Measurements from ENCODE around the gene ZBTB7B.
"Not testable (repeated sequence)": the region's sequence is repeated elsewhere in the genome, so short reads cannot be mapped to it uniquely, and the experiment has no call there.

ZBTB7B gene

DNA sequence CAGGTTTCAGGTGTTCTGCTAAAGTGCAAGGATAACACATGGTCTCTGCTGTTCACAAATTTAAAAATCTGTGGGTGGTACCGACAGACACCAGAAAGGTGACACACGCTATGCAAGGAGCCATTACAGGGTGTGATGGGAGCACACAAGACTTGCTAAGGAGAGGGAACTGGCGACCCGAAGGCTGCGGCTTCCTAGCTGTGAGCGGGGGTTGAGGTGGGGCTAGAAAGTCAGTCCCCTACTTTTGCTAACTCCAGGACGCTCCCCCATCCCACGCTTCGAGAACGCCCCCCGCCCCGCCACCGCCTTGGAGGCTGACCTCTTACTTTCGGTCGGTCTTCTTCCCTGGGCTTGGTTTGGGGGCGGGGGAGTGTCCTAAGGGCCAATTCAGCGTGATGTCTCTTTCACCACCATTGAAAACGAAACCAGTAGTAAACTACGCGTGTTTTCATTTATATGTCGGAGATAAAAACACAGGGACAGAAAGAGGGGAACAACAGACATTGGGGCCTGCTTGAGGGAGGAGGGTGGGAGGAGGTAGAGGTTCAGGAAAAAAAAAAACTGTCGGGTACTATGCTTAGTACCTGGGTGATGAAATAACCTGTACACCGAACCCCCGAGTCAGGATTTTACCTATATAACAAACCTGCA lies 27.1 kb upstream of the ZBTB7B start (continued):
- TF ChIP-seq REPIN1 (tag by site-specific recombination; IDR thresholded peaks at IDR 0.05; ENCODE audit: low read depth) (no peak), GLIS2 (tag by site-specific recombination; IDR thresholded peaks at IDR 0.05) (peak; percentile 32; the same call in 1 of the 2 replicates), ZNF707 (tag by site-specific recombination; IDR thresholded peaks at IDR 0.05) (no peak), ZNF23 (tag by site-specific recombination; IDR thresholded peaks at IDR 0.05; ENCODE audit: borderline replicate concordance) (no peak), ZNF341 (tag by site-specific recombination; IDR thresholded peaks at IDR 0.05; ENCODE audit: low read depth) (no peak), ZSCAN18 (tag by site-specific recombination; IDR thresholded peaks at IDR 0.05) (no peak), OSR2 (tag by site-specific recombination; IDR thresholded peaks at IDR 0.05) (no peak), ZNF211 (tag by site-specific recombination; IDR thresholded peaks at IDR 0.05; ENCODE audit: low read depth) (no peak), ZNF221 (tag by site-specific recombination; IDR thresholded peaks at IDR 0.05; ENCODE audit: borderline replicate concordance) (no peak), ZNF510 (tag by site-specific recombination; IDR thresholded peaks at IDR 0.05; ENCODE audit: insufficient replicate concordance) (no peak), SP2 (tag by site-specific recombination; IDR thresholded peaks at IDR 0.05) (peak; percentile 87), ZNF548 (tag by site-specific recombination; IDR thresholded peaks at IDR 0.05) (no peak), ZNF585B (tag by site-specific recombination; IDR thresholded peaks at IDR 0.05) (no peak), GFI1B (tag by site-specific recombination; IDR thresholded peaks at IDR 0.05) (no peak), TRIM28 (IDR thresholded peaks at IDR 0.05; ENCODE audit: borderline replicate concordance, low read length) (no peak), KLF1 (tag by site-specific recombination; IDR thresholded peaks at IDR 0.05) (no peak), ZNF138 (tag by site-specific recombination; IDR thresholded peaks at IDR 0.05; ENCODE audit: borderline replicate concordance) (no peak), ZNF626 (tag by site-specific recombination; IDR thresholded peaks at IDR 0.05) (no peak)
- TF ChIP-seq, protein P1, sequence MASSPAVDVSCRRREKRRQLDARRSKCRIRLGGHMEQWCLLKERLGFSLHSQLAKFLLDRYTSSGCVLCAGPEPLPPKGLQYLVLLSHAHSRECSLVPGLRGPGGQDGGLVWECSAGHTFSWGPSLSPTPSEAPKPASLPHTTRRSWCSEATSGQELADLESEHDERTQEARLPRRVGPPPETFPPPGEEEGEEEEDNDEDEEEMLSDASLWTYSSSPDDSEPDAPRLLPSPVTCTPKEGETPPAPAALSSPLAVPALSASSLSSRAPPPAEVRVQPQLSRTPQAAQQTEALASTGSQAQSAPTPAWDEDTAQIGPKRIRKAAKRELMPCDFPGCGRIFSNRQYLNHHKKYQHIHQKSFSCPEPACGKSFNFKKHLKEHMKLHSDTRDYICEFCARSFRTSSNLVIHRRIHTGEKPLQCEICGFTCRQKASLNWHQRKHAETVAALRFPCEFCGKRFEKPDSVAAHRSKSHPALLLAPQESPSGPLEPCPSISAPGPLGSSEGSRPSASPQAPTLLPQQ (tag by site-specific recombination; IDR thresholded peaks at IDR 0.05), result no peak
- TF ChIP-seq, protein P2, sequence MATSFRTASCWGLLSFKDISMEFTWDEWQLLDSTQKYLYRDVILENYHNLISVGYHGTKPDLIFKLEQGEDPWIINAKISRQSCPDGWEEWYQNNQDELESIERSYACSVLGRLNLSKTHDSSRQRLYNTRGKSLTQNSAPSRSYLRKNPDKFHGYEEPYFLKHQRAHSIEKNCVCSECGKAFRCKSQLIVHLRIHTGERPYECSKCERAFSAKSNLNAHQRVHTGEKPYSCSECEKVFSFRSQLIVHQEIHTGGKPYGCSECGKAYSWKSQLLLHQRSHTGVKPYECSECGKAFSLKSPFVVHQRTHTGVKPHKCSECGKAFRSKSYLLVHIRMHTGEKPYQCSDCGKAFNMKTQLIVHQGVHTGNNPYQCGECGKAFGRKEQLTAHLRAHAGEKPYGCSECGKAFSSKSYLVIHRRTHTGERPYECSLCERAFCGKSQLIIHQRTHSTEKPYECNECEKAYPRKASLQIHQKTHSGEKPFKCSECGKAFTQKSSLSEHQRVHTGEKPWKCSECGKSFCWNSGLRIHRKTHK (tag by site-specific recombination; IDR thresholded peaks at IDR 0.05), result no peak

GRCh38 chr1:154977762-154978161 lies 24.8 kb upstream of the ZBTB7B start:
- CTCF ChIA-PET, result interaction anchor here (1.3 kb wide), 1 partner anchor 17 kb away, joined by 3 read pairs; the partner anchor contains the start of gene PYGO2
- POLR2A ChIA-PET, result interaction anchor here (1.0 kb wide), 1 partner anchor 10 kb away, joined by 3 read pairs; no protein-coding TSS in a partner anchor
- H3K36me3 ChIP-seq (ENCODE audit: control insufficient read depth in 2 of 2, insufficient read depth in 1 of 2, low read length in 2 of 2), result peaks cover 0 to 23% of the 10 kb centered on the region in 2 experiments; a peak in 2 of 3 replicates
- H3K27ac ChIP-seq (ENCODE audit: extremely low read depth, low read depth, low read length); H3K4me3 ChIP-seq (ENCODE audit: low read depth, low read length); H3K4me1 ChIP-seq (ENCODE audit: control insufficient read depth, insufficient read depth, low read length); H3K9me3 ChIP-seq (ENCODE audit: control insufficient read depth, insufficient read depth, low read depth, low read length): not testable (repeated sequence)

Data from HEK293 (cell line).